GM13976 (cell line): ENCODE data around the gene DERL2.
A peak's percentile ranks its signal among the peaks of the same experiment; 100 is the strongest.

Experiments
- DNase-seq: peaks from one replicate; pipeline ENCODE4 v3.0.0; 2012; ENCODE audit warnings: low spot score
- CTCF ChIP-seq: IDR thresholded peaks from 2 replicates; pipeline ENCODE4 v1.5.1; 2012; ENCODE audit warnings: borderline replicate concordance, mild to moderate bottlenecking; ENCODE audit not compliant: insufficient read depth; ENCODE audit errors: extremely low read depth, missing control alignments, control extremely low read depth
- in situ Hi-C: fragments of 300-500 bp; cut with MboI; formaldehyde crosslinking; loops from one replicate; pipeline ENCODE4 v1.12.0; 2022; ENCODE audit warnings: low sequenced_read_pairs, mixed read lengths, inconsistent platforms; ENCODE audit not compliant: unreplicated experiment

Gene DERL2

DNA sequence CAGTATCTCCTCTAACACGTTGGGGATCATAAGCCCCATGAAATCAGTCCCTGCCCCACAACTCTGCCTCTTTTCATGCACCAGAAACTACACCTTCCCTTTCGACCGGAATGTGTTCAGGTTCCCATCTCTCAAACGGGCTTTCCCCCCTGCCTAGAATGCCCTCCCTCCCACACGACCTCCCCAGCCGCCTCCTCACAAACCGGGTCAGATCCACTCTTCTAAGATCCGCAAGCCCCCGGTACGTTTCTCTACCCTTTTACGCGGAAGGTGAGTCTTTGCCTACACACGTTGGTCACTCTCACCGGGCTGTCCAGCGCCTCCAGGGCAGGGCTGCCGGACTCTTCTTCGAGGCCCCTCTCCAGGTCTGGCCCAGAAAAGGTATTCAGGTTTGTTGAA is 17.9 kb downstream of the DERL2 start:
- DNase-seq, result peak; percentile 34
- in situ Hi-C loops, result no loop called here
- TF ChIP-seq CTCF, result no peak

GRCh38 chr17:5467416-5467815 is 18.6 kb downstream of the DERL2 start:
- DNase-seq, result no peak
- TF ChIP-seq CTCF, result no peak
- in situ Hi-C loops, result no loop called here

DNA sequence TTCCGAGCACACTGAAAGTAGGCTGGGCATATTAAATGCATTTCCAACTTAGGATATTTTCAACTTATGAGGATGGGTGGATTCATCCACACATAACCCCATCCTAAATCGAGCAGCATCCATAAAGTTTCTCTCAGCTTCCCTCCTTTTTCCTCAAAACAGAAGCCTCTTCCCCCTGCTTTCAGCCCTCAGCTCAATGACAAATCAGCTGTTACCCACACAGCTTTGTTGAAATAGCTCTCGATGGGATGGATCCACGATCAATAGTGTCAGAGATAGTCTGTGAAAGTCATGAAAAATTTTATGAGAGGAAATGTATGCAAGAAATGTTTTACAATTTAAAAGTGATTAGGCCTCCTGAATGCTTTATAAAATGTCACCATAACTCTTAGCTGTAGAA is 19.7 kb downstream of the DERL2 start:
- in situ Hi-C loops, result no loop called here
- no peak for DNase-seq
- TF ChIP-seq CTCF, result no peak

DNA sequence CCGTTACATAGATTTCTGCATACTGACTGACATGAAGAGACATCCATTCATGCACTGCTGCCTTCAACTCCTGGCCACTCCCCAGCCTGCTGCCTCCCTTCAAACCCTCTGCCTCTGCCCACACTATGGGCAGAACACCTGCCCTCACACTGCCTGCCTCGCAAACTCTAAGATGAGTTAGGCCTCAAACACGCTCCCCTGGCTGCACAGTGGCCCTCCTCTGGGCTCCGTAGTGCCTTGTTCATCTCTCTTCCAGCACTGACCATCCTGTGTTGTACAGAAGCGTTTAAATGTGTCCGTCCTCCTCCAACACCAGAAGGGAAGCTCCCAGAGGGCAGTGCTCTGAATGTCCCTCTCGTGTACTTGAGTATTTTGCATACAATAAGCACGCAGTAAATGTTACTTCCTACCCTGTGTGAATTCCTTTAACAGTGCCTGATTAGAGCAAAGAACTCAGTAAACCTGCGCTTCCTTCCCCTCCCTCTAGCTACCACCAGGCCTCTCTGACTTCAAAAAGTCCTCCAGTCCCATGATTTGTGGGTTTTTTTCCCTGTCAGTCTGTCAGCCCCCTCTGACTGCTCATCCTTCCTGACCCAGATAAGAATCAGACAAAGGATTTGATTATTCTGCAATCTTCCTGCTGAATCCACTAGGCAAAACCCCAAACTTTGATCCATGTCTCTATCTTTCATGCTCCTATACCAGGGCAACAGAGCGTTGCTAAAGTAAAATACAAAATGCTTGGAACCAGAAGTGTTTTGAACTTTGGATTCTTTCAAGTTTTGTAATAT is 21.1 kb downstream of the DERL2 start:
- in situ Hi-C loops, result no loop called here
- TF ChIP-seq CTCF, result no peak
- no peak for DNase-seq

DNA sequence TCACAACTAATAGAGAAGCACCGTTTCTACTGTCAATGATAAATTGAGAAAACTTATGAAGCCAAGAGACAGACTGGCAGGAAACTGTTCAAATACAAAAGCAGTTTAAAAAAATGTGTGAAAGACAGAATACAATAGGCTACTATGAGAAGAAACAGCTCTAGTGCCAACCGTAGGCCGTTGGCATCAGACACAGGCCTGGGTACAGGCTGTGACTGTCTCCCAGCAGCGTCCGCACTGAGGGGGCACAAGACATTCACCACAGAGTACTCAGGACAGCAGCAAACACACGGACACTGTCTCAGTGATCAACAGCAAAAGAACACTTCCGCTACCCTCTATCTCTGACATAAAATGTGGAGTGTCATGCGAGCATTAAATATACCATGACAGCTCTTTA is 39.2 kb downstream of the DERL2 start:
- no peak for DNase-seq
- no peak for TF ChIP-seq CTCF

GRCh38 chr17:5444209-5444608 is 41.8 kb downstream of the DERL2 start:
- in situ Hi-C loops, result loop anchor here (25.0 kb wide), 1 partner anchor 182 kb away; no protein-coding TSS in a partner anchor
- DNase-seq, result no peak
- TF ChIP-seq CTCF, result no peak

More for the DNA sequence above, 39.2 kb downstream of the DERL2 start:
- in situ Hi-C loops, result loop anchor here (25.0 kb wide), 1 partner anchor 184 kb away; no protein-coding TSS in a partner anchor
